Measurements from ENCODE around the gene C2CD3.

DNA sequence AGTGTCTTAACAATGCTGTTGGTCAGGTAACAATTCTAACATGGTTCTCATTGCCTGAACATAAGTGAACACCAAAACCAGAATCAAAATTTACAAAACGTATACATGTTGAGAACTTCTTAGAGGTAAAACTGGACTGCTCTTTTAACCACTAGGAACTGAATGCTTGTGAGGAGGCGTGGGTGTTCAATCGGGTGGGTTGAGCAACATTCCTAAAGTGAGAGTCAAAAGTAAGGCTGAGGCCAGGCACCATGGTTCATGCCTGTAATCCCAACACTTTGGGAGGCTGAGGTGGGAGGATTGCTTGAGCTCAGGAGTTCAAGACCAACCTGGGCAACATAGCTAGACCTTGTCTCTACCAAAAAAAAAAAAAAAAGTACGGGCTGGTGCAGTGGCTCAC lies 11.8 kb upstream of the C2CD3 start:
- no peak for TF ChIP-seq POLR2A (IDR thresholded peaks at IDR 0.05)
- TF ChIP-seq, protein P1, sequence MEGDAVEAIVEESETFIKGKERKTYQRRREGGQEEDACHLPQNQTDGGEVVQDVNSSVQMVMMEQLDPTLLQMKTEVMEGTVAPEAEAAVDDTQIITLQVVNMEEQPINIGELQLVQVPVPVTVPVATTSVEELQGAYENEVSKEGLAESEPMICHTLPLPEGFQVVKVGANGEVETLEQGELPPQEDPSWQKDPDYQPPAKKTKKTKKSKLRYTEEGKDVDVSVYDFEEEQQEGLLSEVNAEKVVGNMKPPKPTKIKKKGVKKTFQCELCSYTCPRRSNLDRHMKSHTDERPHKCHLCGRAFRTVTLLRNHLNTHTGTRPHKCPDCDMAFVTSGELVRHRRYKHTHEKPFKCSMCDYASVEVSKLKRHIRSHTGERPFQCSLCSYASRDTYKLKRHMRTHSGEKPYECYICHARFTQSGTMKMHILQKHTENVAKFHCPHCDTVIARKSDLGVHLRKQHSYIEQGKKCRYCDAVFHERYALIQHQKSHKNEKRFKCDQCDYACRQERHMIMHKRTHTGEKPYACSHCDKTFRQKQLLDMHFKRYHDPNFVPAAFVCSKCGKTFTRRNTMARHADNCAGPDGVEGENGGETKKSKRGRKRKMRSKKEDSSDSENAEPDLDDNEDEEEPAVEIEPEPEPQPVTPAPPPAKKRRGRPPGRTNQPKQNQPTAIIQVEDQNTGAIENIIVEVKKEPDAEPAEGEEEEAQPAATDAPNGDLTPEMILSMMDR (IDR thresholded peaks at IDR 0.05): no peak

All from body of pancreas (tissue), 4 donors.